DMS53 (cell line): ENCODE results near the gene TGFBI.

Experiments
- DNase-seq: peaks from one replicate; lab custom pipeline; 2025; lab: John Stamatoyannopoulos, UW

The TGFBI gene

GRCh38 chr5:136004436-136004835, 24.4 kb upstream of the TGFBI start:
- DNase-seq = no peak

DNA sequence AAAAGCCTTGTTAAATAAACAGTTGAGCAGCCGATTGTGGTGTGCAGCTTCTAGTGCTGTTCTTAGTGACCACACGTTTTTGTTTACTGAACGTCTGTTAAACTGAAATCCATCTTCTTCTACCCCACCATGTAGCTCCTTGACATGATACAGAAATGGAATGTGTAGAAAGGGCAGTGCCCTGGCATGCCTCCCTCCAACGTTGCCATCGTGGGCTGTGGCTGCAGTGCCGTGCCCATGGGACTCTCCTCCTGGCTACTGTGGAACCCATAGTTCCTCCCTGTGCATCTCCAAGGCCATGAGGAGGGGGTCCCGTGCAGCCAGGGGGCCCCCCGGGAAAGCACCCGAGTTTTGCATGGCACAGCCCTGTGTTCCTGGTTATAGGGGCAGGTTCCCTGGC, 23.3 kb upstream of the TGFBI start:
- DNase-seq = no peak

DNA sequence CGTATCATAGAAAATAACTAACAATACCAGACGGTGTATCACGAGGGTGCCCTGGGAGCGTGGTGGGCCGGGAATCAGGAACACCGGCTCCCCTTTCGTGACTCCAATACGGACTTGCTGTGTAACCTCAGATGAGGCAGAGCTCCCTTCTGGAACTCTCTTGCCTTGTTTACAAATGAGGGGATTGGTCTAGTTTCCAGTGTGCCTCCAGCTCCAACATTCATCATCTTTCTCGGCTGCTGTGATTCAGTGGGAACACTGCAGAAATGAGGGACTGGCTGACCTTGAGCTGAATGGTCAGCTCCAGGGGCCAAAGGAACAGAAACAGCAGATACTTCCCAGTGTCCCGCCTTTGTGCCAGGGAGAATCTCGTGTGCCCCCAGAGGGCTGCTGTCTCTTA, 22.6 kb upstream of the TGFBI start:
- DNase-seq = no peak

- DNase-seq = no peak
Measured at GRCh38 chr5:136006761-136007251, 22.0 kb upstream of the TGFBI start.

DNA sequence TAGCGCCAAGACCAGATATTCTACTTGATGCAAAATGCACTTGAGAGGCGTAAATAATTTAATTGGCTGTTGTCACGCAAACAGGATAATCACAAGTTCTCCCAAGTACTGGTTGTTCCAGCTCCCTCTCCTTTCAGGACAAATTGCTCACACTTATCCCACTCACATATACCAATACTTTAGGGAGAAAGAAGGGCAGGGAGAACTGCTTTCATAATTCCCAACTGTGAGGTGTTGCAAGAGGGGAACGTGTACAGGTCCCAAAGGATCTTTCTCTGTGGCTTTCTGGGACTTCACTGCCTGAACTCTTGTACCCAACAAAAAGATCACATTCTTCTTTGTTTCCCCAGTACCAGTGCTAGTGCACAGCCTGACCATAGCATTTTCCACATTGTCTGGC, 21.5 kb upstream of the TGFBI start:
- no peak for DNase-seq

- peak; percentile 78 for DNase-seq
Measured at GRCh38 chr5:136011414-136012001, 17.3 kb upstream of the TGFBI start.

DNA sequence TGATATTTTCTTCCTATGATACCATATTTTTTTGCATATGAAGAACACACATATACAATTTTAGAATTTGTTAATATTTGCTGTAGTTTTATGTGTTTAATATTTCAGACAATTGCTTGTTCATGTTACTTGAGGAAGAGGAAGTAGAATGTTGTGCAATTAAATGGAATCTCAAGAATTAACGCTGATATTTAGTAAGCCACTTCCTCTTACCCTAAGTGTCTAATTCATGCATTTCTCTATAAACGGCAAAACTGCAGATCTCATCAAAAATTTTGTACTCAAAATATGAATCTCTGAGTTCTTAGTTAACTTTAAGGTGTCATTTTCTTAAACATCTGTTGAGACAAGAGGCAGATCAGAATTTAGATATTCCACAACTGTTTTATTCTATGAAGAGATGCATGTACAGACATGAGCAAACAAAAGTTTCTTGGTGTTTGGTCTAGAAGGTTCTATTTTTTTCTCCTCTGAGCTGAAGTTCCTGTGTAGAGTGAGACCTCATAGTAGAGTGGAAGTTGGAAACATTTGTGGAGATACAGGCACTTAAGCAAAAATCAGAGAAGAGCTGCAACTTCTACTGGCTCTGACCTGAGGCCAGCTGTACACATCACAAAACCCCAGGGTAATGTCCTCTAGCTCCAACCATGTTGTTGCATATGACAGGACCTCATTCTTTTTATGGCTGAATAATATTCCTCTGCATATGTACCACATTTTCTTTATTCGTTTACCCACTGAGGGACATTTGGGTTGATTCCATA, 16.6 kb upstream of the TGFBI start:
- DNase-seq = peak; percentile 10

DNA sequence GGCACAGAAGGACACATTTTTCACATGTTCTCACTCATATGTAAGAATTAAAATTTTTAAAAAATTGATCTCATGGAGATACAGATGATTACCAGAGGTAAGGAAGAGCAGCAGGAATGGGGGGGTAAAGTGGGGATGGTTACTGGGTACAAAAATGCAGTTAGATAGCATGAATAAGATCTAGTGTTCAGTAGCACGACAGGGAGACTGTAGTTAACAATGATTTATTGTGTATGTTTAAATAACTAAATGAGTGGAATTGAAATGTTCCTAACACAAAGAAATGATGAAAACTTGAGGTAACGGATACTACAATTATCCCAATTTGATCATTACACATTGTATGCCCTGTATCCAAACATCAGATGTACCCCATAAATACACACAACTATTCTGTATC, 15.2 kb upstream of the TGFBI start:
- DNase-seq = no peak

DNA sequence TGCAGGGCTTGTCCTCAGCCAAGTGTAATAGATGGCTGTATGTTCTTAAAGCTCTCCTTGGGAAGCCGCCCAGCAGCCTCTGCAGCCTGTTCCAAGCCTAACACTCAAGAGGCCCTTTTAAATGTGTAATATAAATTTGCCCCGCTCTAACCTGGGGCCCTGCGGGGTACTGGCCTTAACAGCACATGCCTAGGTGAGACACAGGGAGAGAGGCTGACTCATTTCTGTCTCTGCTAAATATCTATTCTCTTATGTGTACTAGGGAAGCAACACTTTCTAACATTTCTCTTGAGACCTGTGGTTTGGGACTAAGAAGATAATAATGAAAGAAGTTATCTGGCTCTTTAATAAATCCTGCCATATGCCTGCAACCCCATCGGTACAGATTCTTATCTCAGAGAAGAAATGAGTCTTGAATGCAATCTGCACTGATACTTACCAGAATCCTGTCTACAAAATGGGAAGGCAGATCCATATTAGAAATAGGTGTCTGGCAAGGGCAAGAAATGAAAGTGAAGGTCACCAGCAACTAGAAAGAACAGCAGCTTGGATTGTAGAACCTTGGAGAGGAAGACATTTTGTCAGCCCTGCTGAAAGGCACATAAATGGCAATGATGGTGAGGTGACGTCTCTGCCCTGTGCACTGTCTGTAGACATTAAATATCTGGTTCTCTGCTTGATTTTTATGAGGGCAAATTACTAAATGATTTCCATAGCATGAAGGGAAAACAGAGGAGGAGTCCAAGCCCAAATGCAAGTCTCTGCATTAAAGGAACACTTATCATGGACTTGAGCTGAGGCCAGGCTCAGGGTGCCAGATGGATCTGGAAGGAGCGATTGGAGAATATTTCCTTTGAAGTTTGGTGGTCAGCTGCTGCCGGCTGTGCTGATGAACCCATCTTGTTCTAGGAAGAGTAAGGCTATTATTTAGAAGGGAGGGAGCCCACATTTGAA, 14.5 kb upstream of the TGFBI start:
- DNase-seq = no peak

GRCh38 chr5:136015003-136015375, 13.8 kb upstream of the TGFBI start:
- DNase-seq = no peak

DNA sequence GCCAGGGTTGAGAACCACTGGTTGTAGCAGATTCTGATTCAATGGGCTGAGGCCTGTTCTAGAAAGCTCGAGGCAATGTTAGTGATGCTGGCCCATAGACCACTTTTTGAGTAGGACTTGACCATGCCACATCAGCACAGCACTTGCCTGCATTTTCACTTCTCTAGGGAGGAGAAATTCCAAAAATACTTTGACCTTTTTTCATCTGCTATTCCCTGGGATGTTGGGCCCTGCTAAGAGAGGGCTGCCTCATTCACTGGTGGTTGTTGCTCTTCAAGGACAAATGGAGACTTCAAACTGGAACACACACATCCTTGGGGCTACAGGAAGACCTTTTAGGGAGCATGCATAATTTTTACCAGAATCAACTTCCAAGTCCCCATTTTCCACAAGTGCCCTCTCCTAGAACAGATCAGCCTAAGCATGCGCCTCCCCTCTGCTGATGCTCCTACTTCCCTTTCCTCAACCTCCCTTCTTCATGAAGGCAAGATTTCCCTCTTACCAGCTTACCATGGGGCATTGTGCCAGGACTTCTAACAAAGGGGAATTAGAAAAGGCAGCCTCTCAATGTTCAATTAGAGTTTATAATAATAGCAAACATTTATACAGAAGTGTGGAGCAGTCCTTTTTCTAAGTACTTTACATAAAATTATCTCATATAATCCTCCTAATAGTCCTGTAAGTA, 12.7 kb upstream of the TGFBI start:
- DNase-seq = no peak

GRCh38 chr5:136016945-136017530, 11.8 kb upstream of the TGFBI start:
- peak; percentile 26 for DNase-seq

DNA sequence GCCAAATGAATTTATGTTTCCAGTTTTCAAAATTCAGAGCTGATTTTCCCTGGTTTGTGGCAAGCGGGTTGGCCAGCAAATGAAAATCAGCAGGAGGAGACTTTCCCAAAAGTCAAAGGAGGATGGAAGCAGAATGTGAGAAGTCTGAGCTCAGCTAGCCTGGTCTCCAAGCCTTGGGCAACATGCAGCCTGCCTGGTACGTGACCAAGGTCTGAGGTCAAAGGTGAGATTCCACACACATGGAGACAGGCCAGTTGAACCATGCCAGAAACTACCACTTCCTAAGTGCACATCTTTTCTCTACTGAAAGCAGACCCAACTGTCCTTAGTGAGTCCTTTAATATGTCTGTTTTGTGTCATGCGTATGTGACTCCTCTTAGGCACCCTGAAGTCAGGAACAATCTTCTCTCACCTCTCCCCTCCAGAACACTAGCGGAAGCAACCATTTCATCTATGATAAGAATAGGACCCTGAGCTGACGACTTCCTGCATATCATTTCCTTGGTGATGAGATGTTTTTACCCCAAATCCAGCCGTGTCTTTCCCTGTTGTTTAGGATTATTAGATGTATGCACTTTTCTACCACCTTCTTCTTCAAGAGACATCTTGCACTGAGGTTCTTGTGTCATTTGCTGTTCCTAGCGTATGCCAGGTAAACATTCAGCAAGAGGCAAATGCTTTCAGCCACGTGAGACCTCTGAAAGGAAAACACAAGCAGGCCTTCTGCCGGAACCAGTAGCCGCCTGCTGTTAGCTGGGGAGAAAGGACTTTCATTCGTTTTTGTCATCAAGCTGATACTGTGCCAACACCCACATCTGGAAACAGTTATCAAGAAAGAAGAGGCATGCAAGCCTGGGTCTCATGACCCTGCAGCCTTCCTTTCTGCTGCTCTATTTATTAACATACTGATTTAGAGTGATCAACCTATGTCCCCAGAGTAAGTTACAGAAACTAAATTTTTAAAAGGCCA, 9.7 kb upstream of the TGFBI start:
- DNase-seq = no peak

DNA sequence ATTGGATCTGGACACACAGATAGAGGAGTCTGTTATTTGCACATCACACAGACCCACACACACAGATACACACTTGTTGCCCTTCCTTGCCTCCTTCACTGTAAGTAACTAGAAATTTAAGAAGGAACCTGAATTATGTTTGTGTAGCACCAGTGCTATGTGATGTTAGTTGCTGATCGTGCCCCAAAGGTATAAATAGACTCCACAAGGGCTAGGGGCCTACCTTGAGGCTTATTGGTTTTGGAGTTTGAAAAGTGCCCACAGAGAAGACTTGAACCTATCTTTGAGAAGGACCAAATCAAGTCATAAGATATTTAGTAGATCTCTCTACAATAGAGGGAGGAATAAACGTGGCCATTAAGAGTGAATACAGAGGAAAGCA, 8.8 kb upstream of the TGFBI start:
- DNase-seq = no peak

DNA sequence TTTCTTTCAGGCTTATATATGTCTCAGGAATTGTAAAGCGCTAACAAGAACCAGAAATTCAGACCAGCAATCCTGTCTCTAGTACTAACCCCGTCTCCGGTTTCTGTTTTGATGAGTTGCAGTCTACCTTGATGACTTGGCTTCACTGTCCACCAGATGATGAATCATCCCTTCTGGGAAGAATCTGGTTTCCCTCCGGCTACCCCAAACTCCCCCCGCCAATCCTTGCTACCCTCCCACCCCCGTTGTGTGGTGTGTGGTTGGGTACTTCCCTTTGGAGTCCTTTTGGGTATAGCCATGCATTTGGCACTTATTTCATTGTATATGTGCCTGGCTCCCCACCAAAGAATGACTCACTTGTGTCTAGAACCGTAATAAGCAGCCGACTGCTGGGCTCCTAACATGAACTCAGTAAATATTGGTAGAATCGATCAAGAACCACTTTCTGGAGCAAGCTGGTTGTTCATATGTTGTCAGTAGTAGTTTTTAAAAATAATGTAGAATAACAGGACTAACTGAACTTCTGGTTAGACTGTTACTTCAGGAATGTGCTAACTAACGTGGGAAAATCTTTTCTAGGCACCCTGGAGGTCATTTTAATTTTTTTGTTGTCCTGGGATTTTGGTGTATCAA, 8.3 kb upstream of the TGFBI start:
- peak; percentile 44 for DNase-seq

DNA sequence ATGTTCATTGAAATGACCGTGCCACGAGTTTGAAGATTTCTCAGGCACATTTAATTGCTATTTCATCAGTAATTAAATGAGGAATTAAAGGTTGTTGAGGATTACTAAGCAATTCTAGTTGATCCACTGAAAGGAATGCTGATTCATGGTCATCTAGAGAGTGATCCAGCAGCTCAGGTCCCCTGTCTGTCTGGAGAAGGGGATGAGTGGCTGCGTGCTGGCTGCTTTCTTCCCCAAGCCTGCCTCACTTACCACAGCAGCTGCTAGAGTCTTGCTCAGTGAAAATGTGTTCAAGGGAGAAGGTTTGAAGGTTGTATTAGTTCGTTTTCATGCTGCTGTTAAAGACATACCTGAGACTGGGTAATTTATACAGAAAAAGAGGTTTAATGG, 7.8 kb upstream of the TGFBI start:
- DNase-seq = peak; percentile 6

DNA sequence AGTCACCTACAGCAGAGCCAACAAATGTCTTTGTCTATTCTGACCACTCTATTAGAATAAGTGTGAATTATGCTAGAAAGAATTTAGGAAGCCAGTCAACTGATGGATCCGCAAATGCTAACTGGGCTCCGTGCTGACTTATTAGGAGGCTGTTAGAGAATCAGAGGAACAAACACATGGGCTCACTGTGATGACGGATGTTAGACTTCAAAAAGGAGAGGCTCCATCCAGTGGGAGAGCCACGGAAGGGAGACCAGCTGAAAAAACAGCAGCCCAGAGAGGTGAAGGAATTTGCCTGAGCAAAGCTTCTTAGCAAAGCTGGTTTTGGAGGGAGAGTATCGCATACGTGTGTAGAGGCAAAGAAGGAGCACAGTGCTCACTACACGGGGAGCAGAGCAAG, 5.8 kb upstream of the TGFBI start:
- no peak for DNase-seq

- no peak for DNase-seq
Measured at GRCh38 chr5:136023958-136024541, 4.7 kb upstream of the TGFBI start.

DNA sequence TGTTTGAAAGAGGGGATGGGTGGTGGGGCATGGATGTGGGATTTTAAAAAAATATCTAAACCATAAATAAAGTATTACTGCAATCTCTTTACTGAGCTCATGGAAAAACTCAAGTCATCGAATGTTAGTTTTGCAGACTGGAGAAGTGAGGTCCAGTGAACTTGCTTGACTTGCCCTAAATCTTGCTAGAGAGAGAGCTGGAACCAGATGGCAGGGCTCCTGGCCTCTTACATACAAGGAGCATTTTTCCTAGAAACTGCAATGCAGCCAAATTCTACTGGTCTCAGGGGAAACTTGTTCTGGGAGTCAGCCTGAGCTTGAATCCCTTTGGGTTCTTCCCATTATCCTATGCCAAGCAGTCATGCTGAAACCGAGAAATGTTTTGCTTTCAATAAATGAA, 2.9 kb upstream of the TGFBI start:
- no peak for DNase-seq

DNA sequence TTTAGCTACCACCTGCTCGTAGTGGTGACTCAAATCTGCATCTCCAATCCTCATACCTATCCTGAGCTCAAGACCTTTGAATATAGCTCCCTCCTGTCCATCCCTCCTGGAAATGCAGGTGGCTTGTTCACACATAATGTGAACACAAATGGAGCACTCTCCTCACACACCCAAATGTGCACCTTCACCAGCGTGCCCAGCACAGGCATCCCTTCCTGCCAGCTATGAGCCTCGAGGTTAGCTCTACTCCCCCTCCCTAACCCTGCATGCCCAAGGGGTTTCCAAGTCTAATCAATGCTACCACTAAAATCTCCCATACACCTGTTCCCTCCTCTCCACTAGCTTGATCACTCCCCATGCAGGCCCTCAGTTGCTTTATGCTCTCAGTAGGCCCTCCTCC, 2.2 kb upstream of the TGFBI start:
- no peak for DNase-seq
